HepG2 (cell line): Measurements from ENCODE around the gene FBXL20. TPM values are rescaled to one million over a fixed set of nuclear protein-coding genes. Genes with fewer than 3 reads are reported as not detected.

Source experiments
- ATAC-seq: fragments of 200-7000 bp; cut with Tn5 transposase; 3 replicates; pipeline ENCODE4 v1.9.1; 2020; ENCODE audit warnings: mild to moderate bottlenecking, moderate library complexity
- BruUV-seq: library from RNA; stranded (reverse); fragments of 400-500 nt; replicated peaks from 2 replicates; lab custom pipeline; 2021; lab: Mats Ljungman, UMichigan
- CTCF ChIA-PET: fragments of 300-600 bp; formaldehyde crosslinking; extraction: SDS; loops from one replicate; lab custom pipeline; 2021; ENCODE audit warnings: low total read pairs, inconsistent platforms, low intra/inter-chr PET ratio; lab: Yijun Ruan, JAX
- POLR2A ChIA-PET: fragments of 350-600 bp; sonication (Branson Sonifier 250); formaldehyde crosslinking; loops from one replicate; lab custom pipeline; 2020; ENCODE audit warnings: antibody characterized with exemption, inconsistent platforms; lab: Yijun Ruan, JAX
- DNase-seq: peaks from one replicate; pipeline ENCODE4 v3.0.0-alpha.2; 2015; ENCODE audit warnings: low spot score
- FAIRE-seq: peaks from 3 replicates; lab custom pipeline; 2011; peaks lifted over from hg19 to GRCh38; lab: Jason Lieb, UNC
- H2AFZ ChIP-seq: one replicate; pipeline ENCODE4 v1.6.1; 2011; ENCODE audit warnings: low read length, inconsistent platforms
- H3K27ac ChIP-seq: fragments of 300-600 bp; 3 replicates; pipeline ENCODE4 v1.8.0; 2011; ENCODE audit warnings: mixed run types, mild to moderate bottlenecking, mixed read lengths, low read length, inconsistent platforms; ENCODE audit not compliant: insufficient read depth; ENCODE audit errors: extremely low read length
- H3K27me3 ChIP-seq, 2 experiments: fragments of 200-600 bp in 1 of 2; 2 replicates in 1 of 2; 3 replicates in 1 of 2; pipeline versions ENCODE4 v1.6.0 to v1.8.0; 2011; ENCODE audit warnings: low read length in 2 of 2, mild to moderate bottlenecking in 2 of 2, moderate library complexity in 2 of 2, inconsistent platforms in 1 of 2; ENCODE audit not compliant: insufficient read depth in 2 of 2, control insufficient read depth in 1 of 2
- H3K36me3 ChIP-seq, 2 experiments: fragments of 200-600 bp in 1 of 2; replicated peaks in 1 of 2; 2 replicates in 1 of 2; 3 replicates in 1 of 2; pipeline versions ENCODE4 v1.5.1 to v1.8.0; 2011; ENCODE audit warnings: low read length in 2 of 2, inconsistent platforms in 1 of 2; ENCODE audit not compliant: insufficient read depth in 2 of 2, control insufficient read depth in 1 of 2
- H3K4me1 ChIP-seq: 2 replicates; pipeline ENCODE4 v1.5.1; 2012; ENCODE audit warnings: low read length, inconsistent platforms; ENCODE audit not compliant: insufficient read depth
- H3K4me2 ChIP-seq: 2 replicates; pipeline ENCODE4 v1.6.0; 2011; ENCODE audit warnings: low read depth, low read length, inconsistent platforms
- H3K4me3 ChIP-seq, 3 experiments: fragments of 200-600 bp in 1 of 3; sonication (generic), shearing (Covaris generic) in 1 of 3; replicated peaks in 1 of 3; 2 replicates each; pipeline ENCODE4 v1.5.1; 2011 to 2016; ENCODE audit warnings: low read length in 3 of 3, inconsistent platforms in 2 of 3, low read depth in 2 of 3, mild to moderate bottlenecking in 2 of 3, control low read depth in 1 of 3, mixed read lengths in 1 of 3; ENCODE audit not compliant: insufficient read depth in 1 of 3
- H3K79me2 ChIP-seq: one replicate; pipeline ENCODE4 v1.6.1; 2011; ENCODE audit warnings: low read length, inconsistent platforms; ENCODE audit not compliant: insufficient read depth
- H3K9ac ChIP-seq: 2 replicates; pipeline ENCODE4 v1.6.0; 2011; ENCODE audit warnings: mild to moderate bottlenecking, low read depth, low read length, inconsistent platforms; ENCODE audit not compliant: insufficient read depth
- H3K9me3 ChIP-seq: 2 replicates; pipeline ENCODE4 v1.5.1; 2012; ENCODE audit warnings: mild to moderate bottlenecking, low read length
- H4K20me1 ChIP-seq: 2 replicates; pipeline ENCODE4 v1.6.0; 2011; ENCODE audit warnings: inconsistent platforms, mild to moderate bottlenecking, low read length, moderate library complexity; ENCODE audit not compliant: insufficient read depth
- ASH2L ChIP-seq: fragments of 300-600, 200-600 bp; sonication (generic); IDR thresholded peaks from 2 replicates; pipeline ENCODE4 v1.7.0; 2017; ENCODE audit warnings: low read depth, mild to moderate bottlenecking, moderate library complexity, mixed read lengths, low read length; ENCODE audit not compliant: insufficient read length
- NFIC ChIP-seq: IDR thresholded peaks from 2 replicates; pipeline ENCODE4 v1.6.1; 2012; ENCODE audit warnings: mild to moderate bottlenecking, low read length, inconsistent platforms
- PCBP2 ChIP-seq: fragments of 200-400 bp; formaldehyde crosslinking; optimal IDR thresholded peaks from 2 replicates; pipeline ENCODE3; 2018; ENCODE audit warnings: low read length, low read depth; ENCODE audit not compliant: poor library complexity, severe bottlenecking
- RBAK ChIP-seq: sonication (generic); formaldehyde crosslinking; IDR thresholded peaks from 2 replicates; pipeline ENCODE4 v1.5.1; 2020; ENCODE audit warnings: mild to moderate bottlenecking, missing genetic modification reagents
- RCOR2 ChIP-seq: IDR thresholded peaks from 2 replicates; pipeline ENCODE4 v1.6.1; 2016; ENCODE audit warnings: missing biosample characterization, missing genetic modification reagents
- REPIN1 ChIP-seq: sonication (generic); formaldehyde crosslinking; IDR thresholded peaks from 2 replicates; pipeline ENCODE4 v1.8.0; 2022; ENCODE audit warnings: missing genetic modification reagents, low read depth, mild to moderate bottlenecking, borderline replicate concordance
- SETDB1 ChIP-seq: sonication (generic); formaldehyde crosslinking; IDR thresholded peaks from 2 replicates; pipeline ENCODE4 v1.5.1; 2020; ENCODE audit warnings: missing genetic modification reagents, mild to moderate bottlenecking, borderline replicate concordance
- ZNF564 ChIP-seq: sonication (generic); formaldehyde crosslinking; IDR thresholded peaks from 2 replicates; pipeline ENCODE4 v1.8.1; 2023; ENCODE audit warnings: mild to moderate bottlenecking, missing genetic modification reagents
- ZNF703 ChIP-seq: sonication (generic); formaldehyde crosslinking; IDR thresholded peaks from 2 replicates; pipeline ENCODE4 v1.5.1; 2020; ENCODE audit warnings: missing genetic modification reagents, mild to moderate bottlenecking, moderate library complexity, borderline replicate concordance
- ZNF891 ChIP-seq: sonication (generic); formaldehyde crosslinking; IDR thresholded peaks from 2 replicates; pipeline ENCODE4 v1.5.0; 2020; ENCODE audit warnings: mild to moderate bottlenecking, missing genetic modification reagents
- WGBS: methylation state at CpG from one replicate; pipeline ENCODE4 v1.1.6; 2017; ENCODE audit warnings: low lambda C conversion rate; 5-methylcytosine and 5-hydroxymethylcytosine counted together
- in situ Hi-C: cut with HindIII; loops from 2 replicates; pipeline ENCODE4 v1.10.0; 2017; ENCODE audit warnings: low pct_unique_long_range_greater_than_20kb; ENCODE audit not compliant: extremely low pct_ligation_motif_present
- intact Hi-C: fragments of 100-400 bp; cut with micrococcal nuclease; formaldehyde crosslinking; loops from one replicate; pipeline ENCODE4 v1.10.0; 2022; ENCODE audit not compliant: unreplicated experiment
- polyA plus RNA-seq, 8 experiments: library from polyadenylated mRNA; depleted of rRNA in 3 of 8; stranded (reverse) in 7 of 8; unstranded in 1 of 8; fragments of >200 nt; fragmentation: Illumina TruSeq in 4 of 8; extraction: Trizol in 4 of 8; gene quantifications; 2 replicates each; pipeline versions ENCODE4 v1.2.1 to v1.2.3, GENCODE V29; 2011 to 2016; ENCODE audit warnings: low read depth in 4 of 8, missing spikeins in 1 of 8, mixed read lengths in 1 of 8; ENCODE audit not compliant: insufficient read depth in 1 of 8
- total RNA-seq, 5 experiments: library from RNA; depleted of rRNA; stranded (reverse); fragments of >200 nt; fragmentation: Illumina TruSeq; extraction: Trizol; gene quantifications; 2 replicates each; pipeline ENCODE4 v1.2.3, GENCODE V29; 2016; ENCODE audit warnings: low read depth in 1 of 5
- TF ChIP-seq, protein P1 (sequence below): sonication (generic); formaldehyde crosslinking; IDR thresholded peaks from 2 replicates; pipeline ENCODE4 v1.5.0; 2020; ENCODE audit warnings: missing genetic modification reagents
- TF ChIP-seq, protein P2 (sequence below): sonication (generic); formaldehyde crosslinking; IDR thresholded peaks from 2 replicates; pipeline ENCODE4 v1.4.0; 2020; ENCODE audit warnings: mild to moderate bottlenecking, missing genetic modification reagents
- TF ChIP-seq, protein P3 (sequence below): sonication (generic); formaldehyde crosslinking; IDR thresholded peaks from 2 replicates; pipeline ENCODE4 v1.4.0; 2020; ENCODE audit warnings: low read depth, mild to moderate bottlenecking, missing genetic modification reagents
- TF ChIP-seq, protein P4 (sequence below): sonication (generic); formaldehyde crosslinking; IDR thresholded peaks from 2 replicates; pipeline ENCODE4 v1.4.0; 2020; ENCODE audit warnings: missing genetic modification reagents, borderline replicate concordance

FBXL20 gene
- total and polyA plus RNA-seq, 2 of the 13 experiments (the other 11 are each of a cell fraction or from before 2014, with no cell fraction given), result 10.2 to 10.3 TPM

DNA sequence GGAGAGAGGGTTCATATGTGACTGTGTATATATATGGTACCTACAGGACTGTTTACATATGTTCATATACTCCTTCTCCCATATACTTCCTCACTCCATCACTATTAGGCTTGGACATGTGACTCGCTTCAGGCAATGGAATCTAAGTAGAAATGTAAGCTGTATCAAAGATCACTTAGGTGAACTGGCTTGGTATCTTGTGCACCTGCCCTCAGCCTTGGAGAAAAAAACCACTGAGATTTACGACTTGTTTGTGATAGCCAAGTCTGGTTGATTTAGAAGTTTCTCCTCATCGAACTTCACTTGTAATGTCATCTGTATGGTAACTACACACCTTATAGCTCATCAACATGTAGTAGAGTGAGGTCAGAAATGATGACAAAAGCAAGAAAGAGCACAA, 59.9 kb downstream of the FBXL20 start:
- Histone ChIP-seq H3K4me1 (no peaks in the 10 kb centered on the region), H3K27ac (no peak overlapping the region), H3K79me2 (no peaks in the 10 kb centered on the region), H3K27me3 (no peaks in the 10 kb centered on the region), H3K36me3 (peaks cover 0 to 5% of the 10 kb centered on the region in 2 experiments; a peak in 4 of 5 replicates), H3K4me2 (no peak overlapping the region), H4K20me1 (no peaks in the 10 kb centered on the region), H2AFZ (no peak overlapping the region), H3K9ac (no peak overlapping the region), H3K9me3 (no peaks in the 10 kb centered on the region), H3K4me3 (no peak overlapping the region)
- intact Hi-C loops, result no loop called here
- TF ChIP-seq, protein P1, sequence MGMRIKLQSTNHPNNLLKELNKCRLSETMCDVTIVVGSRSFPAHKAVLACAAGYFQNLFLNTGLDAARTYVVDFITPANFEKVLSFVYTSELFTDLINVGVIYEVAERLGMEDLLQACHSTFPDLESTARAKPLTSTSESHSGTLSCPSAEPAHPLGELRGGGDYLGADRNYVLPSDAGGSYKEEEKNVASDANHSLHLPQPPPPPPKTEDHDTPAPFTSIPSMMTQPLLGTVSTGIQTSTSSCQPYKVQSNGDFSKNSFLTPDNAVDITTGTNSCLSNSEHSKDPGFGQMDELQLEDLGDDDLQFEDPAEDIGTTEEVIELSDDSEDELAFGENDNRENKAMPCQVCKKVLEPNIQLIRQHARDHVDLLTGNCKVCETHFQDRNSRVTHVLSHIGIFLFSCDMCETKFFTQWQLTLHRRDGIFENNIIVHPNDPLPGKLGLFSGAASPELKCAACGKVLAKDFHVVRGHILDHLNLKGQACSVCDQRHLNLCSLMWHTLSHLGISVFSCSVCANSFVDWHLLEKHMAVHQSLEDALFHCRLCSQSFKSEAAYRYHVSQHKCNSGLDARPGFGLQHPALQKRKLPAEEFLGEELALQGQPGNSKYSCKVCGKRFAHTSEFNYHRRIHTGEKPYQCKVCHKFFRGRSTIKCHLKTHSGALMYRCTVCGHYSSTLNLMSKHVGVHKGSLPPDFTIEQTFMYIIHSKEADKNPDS (CRISPR knock-in tag), result no peak
- TF ChIP-seq ZNF703 (no peak), ASH2L (no peak), NFIC (no peak), PCBP2 (no peak), RCOR2 (no peak), ZNF891 (CRISPR knock-in tag) (no peak), REPIN1 (CRISPR knock-in tag) (no peak), RBAK (CRISPR knock-in tag) (no peak), SETDB1 (CRISPR knock-in tag) (no peak), ZNF564 (CRISPR knock-in tag) (no peak)
- TF ChIP-seq, protein P2, sequence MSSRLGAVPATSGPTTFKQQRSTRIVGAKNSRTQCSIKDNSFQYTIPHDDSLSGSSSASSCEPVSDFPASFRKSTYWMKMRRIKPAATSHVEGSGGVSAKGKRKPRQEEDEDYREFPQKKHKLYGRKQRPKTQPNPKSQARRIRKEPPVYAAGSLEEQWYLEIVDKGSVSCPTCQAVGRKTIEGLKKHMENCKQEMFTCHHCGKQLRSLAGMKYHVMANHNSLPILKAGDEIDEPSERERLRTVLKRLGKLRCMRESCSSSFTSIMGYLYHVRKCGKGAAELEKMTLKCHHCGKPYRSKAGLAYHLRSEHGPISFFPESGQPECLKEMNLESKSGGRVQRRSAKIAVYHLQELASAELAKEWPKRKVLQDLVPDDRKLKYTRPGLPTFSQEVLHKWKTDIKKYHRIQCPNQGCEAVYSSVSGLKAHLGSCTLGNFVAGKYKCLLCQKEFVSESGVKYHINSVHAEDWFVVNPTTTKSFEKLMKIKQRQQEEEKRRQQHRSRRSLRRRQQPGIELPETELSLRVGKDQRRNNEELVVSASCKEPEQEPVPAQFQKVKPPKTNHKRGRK (CRISPR knock-in tag), result no peak
- TF ChIP-seq, protein P3, sequence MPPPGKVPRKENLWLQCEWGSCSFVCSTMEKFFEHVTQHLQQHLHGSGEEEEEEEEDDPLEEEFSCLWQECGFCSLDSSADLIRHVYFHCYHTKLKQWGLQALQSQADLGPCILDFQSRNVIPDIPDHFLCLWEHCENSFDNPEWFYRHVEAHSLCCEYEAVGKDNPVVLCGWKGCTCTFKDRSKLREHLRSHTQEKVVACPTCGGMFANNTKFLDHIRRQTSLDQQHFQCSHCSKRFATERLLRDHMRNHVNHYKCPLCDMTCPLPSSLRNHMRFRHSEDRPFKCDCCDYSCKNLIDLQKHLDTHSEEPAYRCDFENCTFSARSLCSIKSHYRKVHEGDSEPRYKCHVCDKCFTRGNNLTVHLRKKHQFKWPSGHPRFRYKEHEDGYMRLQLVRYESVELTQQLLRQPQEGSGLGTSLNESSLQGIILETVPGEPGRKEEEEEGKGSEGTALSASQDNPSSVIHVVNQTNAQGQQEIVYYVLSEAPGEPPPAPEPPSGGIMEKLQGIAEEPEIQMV (CRISPR knock-in tag), result no peak
- TF ChIP-seq, protein P4, sequence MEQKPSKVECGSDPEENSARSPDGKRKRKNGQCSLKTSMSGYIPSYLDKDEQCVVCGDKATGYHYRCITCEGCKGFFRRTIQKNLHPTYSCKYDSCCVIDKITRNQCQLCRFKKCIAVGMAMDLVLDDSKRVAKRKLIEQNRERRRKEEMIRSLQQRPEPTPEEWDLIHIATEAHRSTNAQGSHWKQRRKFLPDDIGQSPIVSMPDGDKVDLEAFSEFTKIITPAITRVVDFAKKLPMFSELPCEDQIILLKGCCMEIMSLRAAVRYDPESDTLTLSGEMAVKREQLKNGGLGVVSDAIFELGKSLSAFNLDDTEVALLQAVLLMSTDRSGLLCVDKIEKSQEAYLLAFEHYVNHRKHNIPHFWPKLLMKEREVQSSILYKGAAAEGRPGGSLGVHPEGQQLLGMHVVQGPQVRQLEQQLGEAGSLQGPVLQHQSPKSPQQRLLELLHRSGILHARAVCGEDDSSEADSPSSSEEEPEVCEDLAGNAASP, result no peak
- CTCF ChIA-PET, result no interaction called here
- POLR2A ChIA-PET, result no interaction called here
- FAIRE-seq (no peak), DNase-seq (no peak), ATAC-seq (no peak)
- in situ Hi-C loops, result no loop called here
- no TSS peak for BruUV-seq
- 84% methylated on average over 3 of the region's 3 CpGs for WGBS
